Activated T-cell treated with anti-CD3 and anti-CD28 coated beads for 48 hours (primary cell): ENCODE results near the gene KRT20.
"Not testable (repeated sequence)": the region's sequence is repeated elsewhere in the genome, so short reads cannot be mapped to it uniquely, and the experiment has no call there.

Source experiments
- DNase-seq: peaks from one replicate; pipeline ENCODE4 v3.0.0-alpha.2; 2020; ENCODE audit warnings: low read depth

The KRT20 gene

GRCh38 chr17:40896916-40897455, 11.9 kb upstream of the KRT20 start:
- DNase-seq, result no peak

- no peak for DNase-seq
These were observed 10.2 kb upstream of the KRT20 start for GRCh38 chr17:40895106-40895730.

DNA sequence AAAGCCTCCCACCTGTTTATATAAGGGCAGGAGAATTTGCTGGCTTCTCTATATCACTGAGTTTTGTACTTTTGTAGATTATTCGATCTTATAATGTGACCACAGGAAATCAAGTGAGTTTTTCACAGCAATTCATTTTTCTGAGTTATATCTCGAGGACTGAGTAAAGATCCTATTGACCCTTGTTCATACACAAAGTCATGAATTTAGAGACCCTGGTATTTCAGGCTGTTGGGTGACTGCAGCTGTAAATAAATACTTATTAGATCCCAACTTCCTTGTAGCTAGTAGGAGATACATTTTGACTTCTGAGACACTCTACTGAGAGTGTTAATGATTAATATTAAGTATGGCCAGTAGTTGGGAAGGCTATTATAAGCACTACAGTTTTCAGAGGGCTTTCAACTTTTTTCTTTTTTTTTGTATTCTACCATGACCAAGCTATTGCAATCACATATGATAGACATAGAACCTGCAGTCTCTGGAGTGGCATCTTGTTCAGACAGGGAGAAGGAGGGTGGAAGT, 3.2 kb upstream of the KRT20 start:
- no peak for DNase-seq

- no peak for DNase-seq
These were observed 1.0 kb upstream of the KRT20 start for GRCh38 chr17:40886090-40886489.

- no peak for DNase-seq
These were observed 1.3 kb downstream of the KRT20 start for GRCh38 chr17:40883626-40884334.

DNA sequence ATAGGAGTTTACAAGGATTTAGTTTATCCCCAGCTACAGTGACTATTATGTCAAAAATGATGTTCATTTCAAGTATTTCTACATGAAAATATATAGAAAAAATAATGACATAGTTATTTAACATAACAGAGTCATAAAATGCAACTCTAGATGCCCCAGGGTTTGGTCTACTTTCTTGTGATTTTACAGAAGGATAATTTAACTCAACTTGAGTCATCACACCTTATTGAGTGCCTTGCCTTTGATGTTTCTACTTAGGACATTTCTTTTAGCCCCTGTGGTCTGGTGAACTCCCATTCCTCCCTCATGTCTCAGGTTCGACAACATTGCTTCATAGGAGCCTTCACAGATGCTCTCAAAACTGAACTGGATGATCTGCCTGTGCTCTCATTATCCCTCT, 2.0 kb downstream of the KRT20 start:
- DNase-seq, result no peak

DNA sequence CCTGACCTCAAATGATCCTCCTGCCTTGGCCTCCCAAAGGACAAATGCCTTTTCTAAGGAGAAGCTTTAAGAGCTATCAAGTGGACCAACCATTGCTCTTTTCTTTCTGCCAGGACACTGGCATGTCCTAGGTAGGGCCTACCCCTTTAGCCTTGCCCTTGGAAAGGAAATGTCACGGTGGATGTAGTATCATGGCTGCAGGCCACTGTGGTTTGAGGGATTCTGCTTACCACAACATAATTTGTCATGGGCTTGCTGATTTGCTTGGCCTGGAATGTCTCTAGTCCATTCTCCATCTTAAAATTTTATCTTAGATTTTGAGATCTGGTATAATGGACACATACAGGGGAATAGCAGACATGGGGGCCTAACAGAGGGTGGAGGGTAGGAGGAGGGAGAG, 6.0 kb downstream of the KRT20 start:
- DNase-seq, result no peak

- no peak for DNase-seq
These were observed 7.0 kb downstream of the KRT20 start for GRCh38 chr17:40878044-40878443.

DNA sequence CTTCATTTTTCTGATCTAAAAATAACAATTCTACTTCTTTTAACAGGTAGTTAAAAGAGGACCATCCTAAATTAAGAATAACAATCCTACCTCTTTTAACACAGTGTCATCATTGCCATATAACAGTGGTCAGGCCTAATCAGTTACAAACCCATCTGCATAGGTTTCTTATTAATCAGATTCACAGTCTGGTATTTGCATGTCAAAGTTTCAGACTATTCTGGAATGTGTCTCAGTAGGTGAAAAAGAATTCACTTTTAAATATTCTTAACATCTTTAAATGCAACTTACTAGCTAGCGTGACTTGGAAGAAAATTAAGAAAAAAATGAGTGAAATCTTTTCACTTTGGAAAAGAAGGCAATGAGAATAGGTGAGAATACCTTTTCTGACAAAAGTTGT, 11.2 kb downstream of the KRT20 start:
- no peak for DNase-seq

GRCh38 chr17:40873255-40873654, 11.8 kb downstream of the KRT20 start:
- no peak for DNase-seq

DNA sequence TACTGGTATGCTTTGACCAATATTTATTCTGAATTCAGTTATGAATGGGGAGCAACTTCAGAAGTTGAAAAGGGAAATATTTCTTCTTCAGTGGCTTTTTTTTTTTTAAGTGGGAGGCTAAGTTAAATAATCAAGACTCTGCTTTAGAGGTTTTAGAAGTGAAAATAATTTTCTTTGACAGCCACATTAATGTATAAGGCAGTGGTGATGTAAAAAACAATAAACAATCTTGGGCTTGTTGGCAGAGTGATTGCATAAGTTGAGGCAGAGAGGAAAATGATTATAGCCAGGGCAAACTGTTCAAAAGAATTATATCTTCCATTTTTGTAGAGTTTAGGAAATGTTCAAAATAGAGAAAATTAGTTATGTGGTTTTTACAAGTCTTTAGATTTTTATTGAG, 12.6 kb downstream of the KRT20 start:
- DNase-seq, result no peak

DNA sequence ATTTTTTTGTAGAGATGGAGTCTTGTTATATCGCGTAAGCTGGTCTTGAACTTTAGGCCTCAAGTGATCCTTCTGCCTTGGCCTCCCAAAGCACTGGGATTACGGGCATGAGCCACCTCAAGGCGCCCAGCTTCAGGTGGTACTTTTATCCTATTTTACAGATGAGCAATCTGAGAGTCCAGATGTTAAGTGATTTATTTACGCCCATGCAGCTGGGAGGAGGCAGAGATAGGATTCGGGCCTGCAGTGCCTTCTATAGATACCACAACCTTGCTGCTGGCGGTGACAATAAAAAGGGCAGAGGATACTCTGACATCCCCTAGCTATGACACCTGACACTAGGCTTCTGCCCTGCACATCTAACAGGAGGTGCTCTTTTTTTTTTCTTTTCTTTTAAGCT, 13.7 kb downstream of the KRT20 start:
- no peak for DNase-seq

DNA sequence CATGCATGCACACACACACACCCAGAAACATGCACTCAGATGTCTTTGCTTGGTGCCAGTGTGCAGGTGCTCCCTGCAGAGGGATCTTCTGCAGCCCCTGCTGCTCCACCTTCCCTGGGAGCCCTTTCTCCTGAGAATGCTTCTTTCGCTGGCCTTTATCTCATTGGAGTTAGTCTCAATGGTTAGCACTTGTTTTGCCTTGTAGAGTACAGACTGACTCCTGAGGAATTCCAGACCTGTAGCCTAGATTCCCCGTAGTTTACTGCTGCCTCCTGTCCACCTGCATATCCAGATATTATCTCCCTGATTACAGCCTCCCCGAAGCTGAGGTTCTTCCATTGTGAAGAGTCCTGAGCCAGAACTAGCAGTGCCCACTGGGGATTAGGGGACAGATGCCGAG, 14.9 kb downstream of the KRT20 start:
- no peak for DNase-seq

DNA sequence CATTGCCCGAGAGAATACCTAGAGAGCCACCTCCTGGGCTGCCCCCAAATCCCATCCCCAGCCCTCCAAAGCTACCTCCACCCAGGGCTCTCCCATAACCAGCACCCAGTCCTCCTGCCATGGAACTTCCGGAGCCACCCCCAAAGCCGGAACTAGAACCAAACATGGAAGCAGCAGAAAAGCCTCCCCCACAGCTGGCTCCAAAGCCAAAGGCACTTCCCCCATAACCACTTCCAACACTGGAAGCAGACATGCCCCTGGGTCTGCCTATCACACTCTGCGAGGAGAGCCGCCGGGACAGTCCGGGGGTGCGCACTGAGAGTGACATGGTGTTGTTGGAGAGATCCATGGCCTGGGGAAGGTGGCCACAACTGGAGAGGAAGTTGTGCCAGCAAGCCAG, 18.2 kb downstream of the KRT20 start, which contains the start of gene KRT12:
Gene KRT12 (minus strand): TSS at position 386 of the 400 bp plus-strand sequence. CDS start 37 bp downstream, at position 349.
- no peak for DNase-seq

GRCh38 chr17:40864661-40865390, 20.2 kb downstream of the KRT20 start:
- no peak for DNase-seq

GRCh38 chr17:40862985-40863733, 21.9 kb downstream of the KRT20 start:
- DNase-seq, result no peak

DNA sequence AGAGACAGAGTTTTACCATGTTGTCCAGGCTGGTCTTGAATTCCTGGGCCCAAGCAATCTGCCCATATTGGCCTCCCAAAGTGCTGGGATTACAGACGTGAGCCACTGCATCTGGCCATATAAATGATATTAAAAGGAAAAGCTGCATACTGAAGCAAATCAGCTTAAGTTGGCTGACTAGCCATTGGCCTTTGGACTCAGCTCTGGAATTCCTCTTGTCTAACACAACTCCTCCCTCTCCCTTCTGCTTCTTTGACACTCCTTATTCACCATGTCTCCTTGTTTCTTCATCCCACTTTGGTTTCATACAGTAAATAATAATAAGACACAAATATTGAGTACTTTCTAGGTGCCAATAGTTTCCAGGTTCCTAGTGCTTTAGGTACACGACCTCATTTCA, 25.5 kb downstream of the KRT20 start:
- no peak for DNase-seq

DNA sequence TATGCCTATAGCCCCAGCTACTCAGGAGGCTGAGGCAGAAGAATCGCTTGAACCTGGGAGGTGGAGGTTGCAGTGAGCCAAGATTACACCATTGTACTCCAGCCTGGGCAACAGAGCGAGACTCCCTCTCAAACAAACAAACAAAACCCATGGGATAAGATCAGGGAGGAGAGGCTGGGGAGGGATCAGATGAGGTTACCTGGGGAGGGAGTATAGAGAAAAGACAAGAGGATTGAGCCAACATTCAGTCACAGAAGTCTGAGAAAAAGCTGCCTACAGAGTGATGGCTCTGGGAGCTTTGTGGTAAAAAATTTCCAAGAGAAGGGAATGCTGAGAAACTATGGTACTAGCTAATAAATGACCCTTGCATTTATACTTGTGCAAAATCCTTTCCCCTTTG, 26.4 kb downstream of the KRT20 start:
- not testable (repeated sequence) for DNase-seq

GRCh38 chr17:40857535-40857934, 27.5 kb downstream of the KRT20 start:
- DNase-seq, result no peak

DNA sequence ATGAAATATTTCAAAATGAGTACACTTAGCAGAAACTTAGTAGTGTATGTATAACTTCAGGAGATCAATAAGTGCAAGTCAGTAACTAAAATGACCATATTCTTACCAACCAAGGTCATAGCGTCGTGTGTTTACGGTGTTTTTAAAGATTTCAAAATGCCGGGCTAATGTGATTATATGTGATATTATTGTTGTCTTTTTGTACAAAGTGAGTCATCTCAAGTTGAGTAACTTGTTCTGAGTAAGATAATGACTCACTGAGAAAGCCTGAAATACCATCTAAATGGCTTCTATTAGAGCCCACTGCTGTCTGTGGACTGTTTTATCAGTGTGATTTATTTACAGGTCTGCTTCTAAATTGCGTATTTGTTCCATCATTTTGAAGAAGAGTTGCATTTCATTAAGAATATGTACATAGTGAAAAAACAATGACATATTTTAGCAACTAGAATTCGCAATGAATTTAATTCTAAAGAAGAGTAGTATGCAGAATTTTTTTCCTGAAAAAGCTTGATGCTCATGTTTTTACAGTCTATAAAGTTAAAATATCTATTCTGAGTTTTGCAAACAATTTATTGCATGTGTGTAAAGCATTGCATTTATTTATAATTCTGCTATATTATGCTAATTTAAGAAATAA, 30.7 kb downstream of the KRT20 start:
- DNase-seq, result no peak

DNA sequence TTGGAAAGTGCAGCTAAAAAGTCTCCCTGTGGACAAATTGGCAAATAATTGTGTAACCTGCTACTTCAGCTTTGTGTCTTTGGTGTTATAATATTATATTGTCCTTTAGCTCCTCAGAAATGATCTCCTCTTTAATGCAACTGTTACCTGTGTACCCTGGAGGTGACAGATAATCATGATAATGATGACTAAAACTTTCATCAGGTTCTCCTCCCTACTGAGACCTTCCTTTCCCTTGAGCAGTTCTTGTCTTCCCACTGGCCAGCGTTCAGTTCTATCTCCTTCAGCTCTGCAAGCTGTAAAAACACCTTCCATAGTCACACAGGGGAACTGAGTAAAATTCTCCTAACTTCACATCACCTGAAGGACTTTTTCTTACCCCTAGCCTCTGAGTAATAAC, 32.7 kb downstream of the KRT20 start:
- DNase-seq, result no peak
